Activated T-cell treated with anti-CD3 and anti-CD28 coated beads for 4 hours (primary cell): Measurements from ENCODE around the gene SAMMSON.

Source experiments
- DNase-seq: peaks from one replicate; pipeline ENCODE4 v3.0.0-alpha.2; 2020

The SAMMSON gene

GRCh38 chr3:70095260-70095659 lies 95.7 kb downstream of the SAMMSON start:
- DNase-seq, result no peak

DNA sequence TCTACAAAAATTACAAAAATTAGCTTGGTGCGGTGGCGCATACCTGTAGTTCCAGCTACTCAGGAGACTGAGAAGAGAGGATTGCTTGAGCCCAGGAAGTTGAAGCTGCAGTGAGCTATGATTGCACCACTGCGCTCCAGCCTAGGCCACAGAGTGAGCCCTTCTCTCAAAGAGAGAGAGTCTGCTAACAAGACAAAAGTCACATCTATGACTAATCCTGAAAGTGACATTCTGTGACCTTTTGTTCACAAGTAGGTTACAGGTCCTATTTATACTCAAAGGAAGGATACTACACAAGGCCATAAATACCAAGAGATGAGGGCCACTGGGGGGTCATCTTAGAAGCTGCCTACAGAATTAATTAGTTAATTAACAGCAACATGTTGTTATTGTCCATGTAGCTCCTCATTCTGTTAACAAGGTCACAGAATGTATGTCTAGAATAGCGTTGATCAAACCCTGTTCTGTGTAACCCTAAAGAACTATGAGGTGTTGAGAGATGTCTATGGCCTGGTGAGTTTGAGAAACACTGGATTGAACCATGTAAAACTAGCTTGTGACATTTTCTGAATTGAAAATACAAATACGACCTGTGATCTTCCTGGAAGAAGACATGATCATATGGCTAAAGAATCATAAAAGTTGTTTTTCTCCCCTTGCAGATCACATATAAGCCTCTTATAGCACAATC lies 97.0 kb downstream of the SAMMSON start:
- DNase-seq, result no peak

- no peak for DNase-seq
Observed at GRCh38 chr3:70097084-70097483, 97.6 kb downstream of the SAMMSON start.

DNA sequence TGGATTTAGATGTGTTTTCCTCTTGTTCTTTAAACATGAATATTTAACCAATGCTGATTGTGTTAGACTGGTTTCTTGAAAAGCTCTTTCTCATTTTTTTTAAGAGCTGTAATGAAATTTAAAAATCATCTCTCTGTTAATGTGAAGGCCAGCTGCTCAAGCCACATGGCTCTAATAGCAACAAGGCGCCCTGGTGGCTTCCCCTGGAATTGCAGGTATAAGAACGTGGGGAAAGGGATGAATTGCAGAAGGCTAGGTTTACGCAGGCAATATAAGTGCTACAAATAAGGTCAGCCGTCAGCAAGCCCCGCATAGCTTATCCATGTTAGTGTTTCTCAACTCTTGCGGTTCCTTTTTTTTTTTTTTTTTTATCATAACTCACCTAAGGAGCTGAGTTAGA lies 108.5 kb downstream of the SAMMSON start:
- no peak for DNase-seq

DNA sequence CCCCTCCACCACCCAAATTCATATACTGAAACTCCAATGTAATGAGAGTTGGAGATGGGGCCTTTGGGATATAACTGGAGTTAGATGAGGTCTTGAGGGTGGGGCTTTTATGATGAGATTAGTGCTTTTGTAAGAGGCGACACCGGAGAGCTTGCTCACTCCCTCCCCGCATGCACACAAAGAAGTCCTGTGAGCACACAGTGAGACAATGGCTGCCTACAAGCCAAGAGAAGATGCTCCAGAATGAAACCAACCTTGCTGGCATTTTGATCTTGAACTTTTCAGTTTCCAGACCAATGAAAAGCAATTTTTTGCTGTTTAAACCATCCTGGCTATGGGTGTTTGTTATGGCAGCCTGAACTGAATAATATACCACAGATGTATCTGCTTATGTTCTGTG lies 109.0 kb downstream of the SAMMSON start:
- DNase-seq, result no peak

GRCh38 chr3:70110066-70110465 lies 110.5 kb downstream of the SAMMSON start:
- no peak for DNase-seq

DNA sequence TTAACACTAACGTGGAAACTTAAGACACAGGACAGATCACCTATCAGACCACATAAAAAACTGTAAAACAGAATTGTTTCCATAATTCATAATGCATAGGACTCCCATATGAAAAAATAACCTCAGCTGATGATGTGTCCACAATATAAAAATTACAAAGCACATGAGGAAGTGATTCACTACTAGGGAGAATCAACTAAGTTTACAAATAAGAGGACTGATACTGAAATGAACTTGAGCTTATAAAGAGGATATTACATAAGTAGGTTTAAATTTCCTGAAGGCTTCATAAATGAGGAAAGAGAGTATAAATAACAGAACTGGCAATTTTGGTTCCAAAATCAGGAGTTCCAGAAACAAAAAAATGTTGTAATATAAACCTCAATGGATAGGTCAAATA lies 111.9 kb downstream of the SAMMSON start:
- DNase-seq, result no peak

GRCh38 chr3:70112751-70113150 lies 113.2 kb downstream of the SAMMSON start:
- DNase-seq, result no peak

DNA sequence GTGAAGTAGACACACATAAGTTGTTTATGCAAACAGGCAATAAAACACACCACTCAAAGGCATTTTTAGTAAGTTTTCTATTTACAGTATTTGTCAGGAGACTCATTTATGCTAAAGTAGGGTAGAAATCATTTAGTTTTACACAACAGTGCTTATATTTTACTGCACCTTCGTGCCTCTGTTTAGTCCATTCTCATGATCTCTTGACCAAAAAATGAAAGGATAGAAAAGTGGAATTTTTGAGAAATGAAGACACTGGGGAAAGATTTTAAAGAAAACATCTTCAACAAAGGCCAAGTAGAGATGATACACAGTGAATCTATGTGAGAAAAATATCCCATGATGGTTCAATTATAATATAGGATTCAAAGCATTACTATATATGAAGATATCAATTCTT lies 114.9 kb downstream of the SAMMSON start:
- DNase-seq, result no peak

DNA sequence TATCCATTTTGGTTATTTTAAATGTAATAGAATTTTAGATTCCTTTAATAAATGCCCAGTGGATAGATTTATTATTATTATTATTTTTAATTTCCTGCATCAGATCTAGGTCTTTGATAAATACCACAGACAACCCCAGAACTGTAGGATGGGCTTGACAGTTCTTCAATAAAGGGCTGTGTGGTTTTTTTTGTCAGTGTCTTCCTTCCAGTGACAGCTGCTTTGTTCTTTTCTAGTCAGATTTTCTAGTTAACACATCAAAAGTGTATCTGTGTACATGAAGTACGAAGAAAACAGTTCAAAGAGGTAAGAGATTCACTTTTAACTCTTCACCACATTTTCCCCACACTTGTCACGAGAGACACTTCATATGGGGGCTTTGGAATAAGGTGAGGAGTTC lies 120.3 kb downstream of the SAMMSON start:
- DNase-seq, result no peak
